OCI-M1 (cell line): Measurements from ENCODE around the gene CD247.

Source experiments
- DNase-seq: peaks from one replicate; lab custom pipeline; 2025; lab: John Stamatoyannopoulos, UW

CD247 gene

GRCh38 chr1:167413328-167413727, 105.0 kb downstream of the CD247 start:
- no peak for DNase-seq

GRCh38 chr1:167412920-167413319, 105.4 kb downstream of the CD247 start:
- DNase-seq, result peak; percentile 10

GRCh38 chr1:167412072-167412471, 106.3 kb downstream of the CD247 start:
- DNase-seq, result no peak

GRCh38 chr1:167409183-167409582, 109.1 kb downstream of the CD247 start:
- DNase-seq, result peak; percentile 8

GRCh38 chr1:167408355-167408754, 110.0 kb downstream of the CD247 start:
- DNase-seq, result no peak

- no peak for DNase-seq
Measured at GRCh38 chr1:167404908-167405307, 113.4 kb downstream of the CD247 start.

- DNase-seq, result no peak
Measured at GRCh38 chr1:167404161-167404888, 114.0 kb downstream of the CD247 start.

- DNase-seq, result peak; percentile 73
Measured at GRCh38 chr1:167401260-167401873, 117.0 kb downstream of the CD247 start.

- no peak for DNase-seq
Measured at GRCh38 chr1:167400359-167400953, 117.9 kb downstream of the CD247 start.

- no peak for DNase-seq
Measured at GRCh38 chr1:167392200-167392696, 126.1 kb downstream of the CD247 start.

- DNase-seq, result no peak
Measured at GRCh38 chr1:167388976-167389375, 129.4 kb downstream of the CD247 start.

GRCh38 chr1:167387251-167387910, 130.9 kb downstream of the CD247 start:
- DNase-seq, result no peak
